HCT116 (cell line): Measurements from ENCODE around the gene SNRNP200. TPM values are rescaled to one million over a fixed set of nuclear protein-coding genes. Genes with fewer than 3 reads are reported as not detected.

ENCODE experiments used
- ATAC-seq: fragments of 200-7000 bp; cut with Tn5 transposase; 2 replicates; pipeline ENCODE4 v1.9.1; 2020; ENCODE audit warnings: mild to moderate bottlenecking, moderate library complexity
- BruUV-seq: library from RNA; stranded (reverse); fragments of 400-500 nt; replicated peaks from 2 replicates; lab custom pipeline; 2021; lab: Mats Ljungman, UMichigan
- CTCF ChIA-PET: fragments of 300-600 bp; sonication (Branson Sonifier 250); formaldehyde crosslinking; loops from one replicate; lab custom pipeline; 2021; ENCODE audit warnings: antibody characterized with exemption; lab: Charles Lee
- POLR2A ChIA-PET: fragments of 300-600, 350-600 bp; sonication (Branson Sonifier 250); formaldehyde crosslinking; loops from one replicate; lab custom pipeline; 2021; ENCODE audit warnings: antibody characterized with exemption; lab: Charles Lee
- RAD21 ChIA-PET, 2 experiments: fragments of 300-600 bp; sonication (Branson Sonifier 250); formaldehyde crosslinking; loops; one replicate each; lab custom pipeline; 2023; ENCODE audit warnings: low total read pairs in 2 of 2; ENCODE audit not compliant: uncharacterized antibody in 2 of 2, unreplicated experiment in 2 of 2, low non-redundant PET in 1 of 2; lab: Charles Lee
- DNase-seq: peaks from one replicate; pipeline ENCODE4 v3.0.0-alpha.2; 2010; ENCODE audit warnings: low read depth, low spot score
- H2AFZ ChIP-seq: fragments of 200-600 bp; shearing (Covaris generic), sonication (generic); 2 replicates; pipeline ENCODE4 v1.6.1; 2017; ENCODE audit warnings: low read depth, mixed run types, mixed read lengths, antibody characterized with exemption, low read length; ENCODE audit not compliant: poor library complexity, severe bottlenecking
- H3K27ac ChIP-seq: 2 replicates; pipeline ENCODE4 v1.5.1; 2012; ENCODE audit warnings: low read depth, low read length
- H3K27me3 ChIP-seq: fragments of 200-600 bp; sonication (generic); 2 replicates; pipeline ENCODE4 v1.6.1; 2016; ENCODE audit warnings: mixed run types, low read length, mixed read lengths; ENCODE audit not compliant: insufficient read depth
- H3K36me3 ChIP-seq, 2 experiments: fragments of 200-500 bp in 1 of 2; fragments of 200-600 bp in 1 of 2; sonication (Bioruptor generic) in 1 of 2; sonication (generic) in 1 of 2; 2 replicates each; pipeline versions ENCODE4 v1.5.1 to v1.6.1; 2014 to 2016; ENCODE audit warnings: low read length in 2 of 2, inconsistent platforms in 1 of 2, mixed read lengths in 1 of 2, mixed run types in 1 of 2; ENCODE audit not compliant: insufficient read depth in 2 of 2, control insufficient read depth in 1 of 2
- H3K4me1 ChIP-seq, 2 experiments: fragments of 200-600 bp in 1 of 2; sonication (generic) in 1 of 2; 2 replicates each; pipeline versions ENCODE4 v1.5.1 to v1.6.1; 2012 to 2017; ENCODE audit warnings: low read length in 2 of 2, inconsistent platforms in 1 of 2, mild to moderate bottlenecking in 1 of 2, mixed read lengths in 1 of 2, mixed run types in 1 of 2, moderate library complexity in 1 of 2; ENCODE audit not compliant: insufficient read depth in 2 of 2, control insufficient read depth in 1 of 2
- H3K4me2 ChIP-seq: fragments of 200-600 bp; sonication (generic); 2 replicates; pipeline ENCODE4 v1.6.1; 2017; ENCODE audit warnings: mixed run types, low read length, mixed read lengths
- H3K4me3 ChIP-seq, 2 experiments: fragments of 200-600 bp in 1 of 2; sonication (generic) in 1 of 2; replicated peaks in 1 of 2; 2 replicates each; pipeline ENCODE4 v1.5.1; 2011 to 2016; ENCODE audit warnings: low read length in 2 of 2, control low read depth in 1 of 2, low read depth in 1 of 2, mild to moderate bottlenecking in 1 of 2, mixed read lengths in 1 of 2, mixed run types in 1 of 2
- H3K79me2 ChIP-seq: fragments of 200-600 bp; sonication (generic); 2 replicates; pipeline ENCODE4 v1.6.1; 2017; ENCODE audit warnings: mild to moderate bottlenecking, mixed run types, low read length, moderate library complexity, mixed read lengths; ENCODE audit not compliant: insufficient read depth
- H3K9ac ChIP-seq: fragments of 200-600 bp; sonication (generic); 2 replicates; pipeline ENCODE4 v1.6.1; 2016; ENCODE audit warnings: low read length, mixed read lengths
- H3K9me2 ChIP-seq: fragments of 200-600 bp; sonication (generic), shearing (Covaris generic); 2 replicates; pipeline ENCODE4 v1.6.1; 2017; ENCODE audit warnings: mixed run types, mild to moderate bottlenecking, moderate library complexity; ENCODE audit not compliant: insufficient read depth
- H3K9me3 ChIP-seq, 2 experiments: fragments of 200-500 bp in 1 of 2; fragments of 200-600 bp in 1 of 2; sonication (Bioruptor generic) in 1 of 2; sonication (generic) in 1 of 2; 2 replicates each; pipeline ENCODE4 v1.6.1; 2014 to 2017; ENCODE audit warnings: low read length in 2 of 2, mixed read lengths in 2 of 2, inconsistent platforms in 1 of 2, low read depth in 1 of 2, mild to moderate bottlenecking in 1 of 2, mixed run types in 1 of 2, moderate library complexity in 1 of 2; ENCODE audit not compliant: control insufficient read depth in 1 of 2, insufficient read depth in 1 of 2
- H4K20me1 ChIP-seq: fragments of 200-600 bp; sonication (generic), shearing (Covaris generic); 2 replicates; pipeline ENCODE4 v1.6.1; 2017; ENCODE audit warnings: mixed run types, mild to moderate bottlenecking, moderate library complexity; ENCODE audit not compliant: insufficient read depth
- CBX3 ChIP-seq: IDR thresholded peaks from 2 replicates; pipeline ENCODE4 v1.6.1; 2012; ENCODE audit warnings: low read depth
- EGR1 ChIP-seq: IDR thresholded peaks from 2 replicates; pipeline ENCODE4 v1.6.1; 2012; ENCODE audit warnings: low read depth
- ELF1 ChIP-seq: IDR thresholded peaks from 2 replicates; pipeline ENCODE4 v1.6.1; 2012; ENCODE audit warnings: low read depth, borderline replicate concordance
- EZH2 ChIP-seq: fragments of 200-600 bp; sonication (generic); IDR thresholded peaks from 2 replicates; pipeline ENCODE4 v1.6.1; 2017; ENCODE audit warnings: antibody characterized with exemption, mixed run types
- EZH2phosphoT487 ChIP-seq: fragments of 200-600 bp; IDR thresholded peaks from 2 replicates; pipeline ENCODE4 v1.6.1; 2018; ENCODE audit warnings: antibody characterized with exemption, borderline replicate concordance
- FOSL1 ChIP-seq: IDR thresholded peaks from 2 replicates; pipeline ENCODE4 v1.6.1; 2012; ENCODE audit warnings: low read depth
- MAX ChIP-seq: IDR thresholded peaks from 2 replicates; pipeline ENCODE4 v1.6.1; 2012
- POLR2A ChIP-seq: IDR thresholded peaks from 2 replicates; pipeline ENCODE4 v1.7.0; 2011; ENCODE audit warnings: borderline replicate concordance; ENCODE audit not compliant: insufficient read depth, insufficient read length; ENCODE audit errors: extremely low read depth
- POLR2AphosphoS5 ChIP-seq: IDR thresholded peaks from 2 replicates; pipeline ENCODE4 v1.6.1; 2011; ENCODE audit warnings: mild to moderate bottlenecking, low read depth, low read length, moderate library complexity
- REST ChIP-seq: IDR thresholded peaks from 2 replicates; pipeline ENCODE4 v1.6.1; 2012; ENCODE audit warnings: low read depth
- SIN3A ChIP-seq: IDR thresholded peaks from 2 replicates; pipeline ENCODE4 v1.6.1; 2012; ENCODE audit warnings: low read depth
- SP1 ChIP-seq: IDR thresholded peaks from 2 replicates; pipeline ENCODE4 v1.6.1; 2012; ENCODE audit warnings: low read depth
- SRF ChIP-seq: IDR thresholded peaks from 2 replicates; pipeline ENCODE4 v1.6.1; 2012; ENCODE audit warnings: low read depth
- ZFX ChIP-seq: fragments of 450-650 bp; IDR thresholded peaks from 2 replicates; pipeline ENCODE4 v1.6.1; 2017
- ZNF274 ChIP-seq: fragments of 200-500 bp; sonication (Bioruptor generic); IDR thresholded peaks from 2 replicates; pipeline ENCODE4 v1.6.1; 2014; ENCODE audit warnings: mild to moderate bottlenecking, low read depth, low read length, inconsistent platforms
- intact Hi-C: fragments of 100-400 bp; cut with micrococcal nuclease; formaldehyde crosslinking; loops from 2 replicates; pipeline ENCODE4 v1.10.0; 2022
- total RNA-seq: library from RNA; stranded (reverse); gene quantifications from one replicate; pipeline ENCODE4 v1.2.1, GENCODE V29; 2021; ENCODE audit not compliant: unreplicated experiment
- TF ChIP-seq, protein P1 (sequence below): IDR thresholded peaks from 2 replicates; pipeline ENCODE4 v1.6.1; 2012

SNRNP200 gene
- total RNA-seq, 1 experiment from 2014 or later, result 202 TPM

DNA sequence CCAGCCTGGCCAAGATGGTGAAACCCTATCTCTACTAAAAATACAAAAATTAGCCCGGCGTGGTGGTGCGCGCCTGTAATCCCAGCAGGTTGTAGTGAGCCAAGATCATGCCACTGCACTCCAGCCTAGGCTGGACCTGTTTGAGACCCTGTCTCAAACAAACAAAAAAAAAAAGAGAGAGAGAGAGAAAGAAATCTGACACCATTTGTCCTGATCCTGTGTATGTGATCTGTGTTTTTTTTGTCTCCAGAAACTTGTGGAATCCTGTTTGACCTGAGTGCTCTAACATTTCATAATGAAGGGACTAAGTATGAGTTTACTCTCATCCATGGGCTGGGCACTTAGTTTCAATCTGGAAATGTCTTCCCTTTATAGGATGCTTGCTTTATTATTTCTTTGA, 13.4 kb upstream of the SNRNP200 start (continued):
- TF ChIP-seq EZH2, result no peak
- no peak for TF ChIP-seq ZNF274
- TF ChIP-seq ELF1, result no peak
- TF ChIP-seq REST, result no peak
- TF ChIP-seq EGR1, result no peak
- no peak for TF ChIP-seq POLR2AphosphoS5
- no peak for TF ChIP-seq FOSL1
- no peak for TF ChIP-seq POLR2A
- no peak for TF ChIP-seq SIN3A

GRCh38 chr2:96317584-96317997, 12.2 kb upstream of the SNRNP200 start:
- peaks cover 6 to 33% of the 10 kb centered on the region in 2 experiments for H3K4me1 ChIP-seq
- ATAC-seq (no peak), DNase-seq (no peak)
- H3K4me2 ChIP-seq, result no peak overlapping the region
- H3K79me2 ChIP-seq, result no peaks in the 10 kb centered on the region
- H2AFZ ChIP-seq, result no peak overlapping the region
- no peaks in the 10 kb centered on the region for H4K20me1 ChIP-seq
- H3K9ac ChIP-seq, result no peak overlapping the region
- H3K9me3 ChIP-seq, result no peaks in the 10 kb centered on the region; a peak in 1 of 4 replicates
- H3K4me3 ChIP-seq, result no peak overlapping the region
- intact Hi-C loops, result no loop called here
- CTCF ChIA-PET, result no interaction called here
- RAD21 ChIA-PET, result no interaction called here
- H3K27ac ChIP-seq, result no peak overlapping the region
- H3K27me3 ChIP-seq, result no peaks in the 10 kb centered on the region
- no peaks in the 10 kb centered on the region for H3K36me3 ChIP-seq
- no peaks in the 10 kb centered on the region for H3K9me2 ChIP-seq
- POLR2A ChIA-PET, result no interaction called here
- BruUV-seq, result no TSS peak
- TF ChIP-seq POLR2A, result no peak
- TF ChIP-seq EZH2, result no peak
- no peak for TF ChIP-seq ZFX
- no peak for TF ChIP-seq SIN3A
- TF ChIP-seq ZNF274, result no peak
- no peak for TF ChIP-seq SP1
- TF ChIP-seq MAX, result no peak
- no peak for TF ChIP-seq REST
- TF ChIP-seq CBX3, result no peak
- TF ChIP-seq, protein P1, sequence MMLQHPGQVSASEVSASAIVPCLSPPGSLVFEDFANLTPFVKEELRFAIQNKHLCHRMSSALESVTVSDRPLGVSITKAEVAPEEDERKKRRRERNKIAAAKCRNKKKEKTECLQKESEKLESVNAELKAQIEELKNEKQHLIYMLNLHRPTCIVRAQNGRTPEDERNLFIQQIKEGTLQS, result no peak
- TF ChIP-seq EZH2phosphoT487, result no peak
- TF ChIP-seq SRF, result no peak
- TF ChIP-seq FOSL1, result no peak
